HL-60 (cell line): Measurements from ENCODE around the gene SNRK.

Experiments used
- DNase-seq, 2 experiments: peaks; one replicate each; pipeline ENCODE4 v3.0.0-alpha.2; 2010 to 2020; ENCODE audit warnings: low read depth in 1 of 2, low spot score in 1 of 2
- H3K27ac ChIP-seq: fragments of 250-450 bp; sonication (Bioruptor Pico); replicated peaks from 2 replicates; pipeline ENCODE4 v1.5.1; 2020; ENCODE audit warnings: mild to moderate bottlenecking, moderate library complexity
- H3K27me3 ChIP-seq: fragments of 250-450 bp; sonication (Bioruptor Pico); 2 replicates; pipeline ENCODE4 v1.5.1; 2021; ENCODE audit warnings: mild to moderate bottlenecking, moderate library complexity; ENCODE audit not compliant: insufficient read depth, poor library complexity, severe bottlenecking
- H3K4me3 ChIP-seq: replicated peaks from 2 replicates; pipeline ENCODE4 v1.5.1; 2011; ENCODE audit warnings: mild to moderate bottlenecking, control low read depth, low read length; ENCODE audit not compliant: insufficient read depth
- CTCF ChIP-seq: IDR thresholded peaks from one replicate; pipeline ENCODE4 v1.5.1; 2011; ENCODE audit warnings: low read length, control low read depth, inconsistent platforms; ENCODE audit not compliant: insufficient read depth
- GABPA ChIP-seq: IDR thresholded peaks from 2 replicates; pipeline ENCODE4 v1.6.1; 2012; ENCODE audit warnings: low read depth
- POLR2AphosphoS5 ChIP-seq: IDR thresholded peaks from 2 replicates; pipeline ENCODE4 v1.6.1; 2012; ENCODE audit warnings: low read depth
- SPI1 ChIP-seq: IDR thresholded peaks from 2 replicates; pipeline ENCODE4 v1.6.1; 2012; ENCODE audit warnings: low read depth, mild to moderate bottlenecking, borderline replicate concordance
- TF ChIP-seq, protein P1 (sequence below): IDR thresholded peaks from 2 replicates; pipeline ENCODE4 v1.6.1; 2012; ENCODE audit warnings: low read depth; ENCODE audit not compliant: insufficient replicate concordance

SNRK gene

GRCh38 chr3:43268636-43269035 lies 17.7 kb upstream of the SNRK start:
- Histone ChIP-seq H3K4me3 (no peak overlapping the region), H3K27me3 (no peaks in the 10 kb centered on the region), H3K27ac (no peak overlapping the region)
- DNase-seq: no peak
- TF ChIP-seq POLR2AphosphoS5 (no peak), SPI1 (no peak), CTCF (no peak), GABPA (no peak)
- TF ChIP-seq, protein P1, sequence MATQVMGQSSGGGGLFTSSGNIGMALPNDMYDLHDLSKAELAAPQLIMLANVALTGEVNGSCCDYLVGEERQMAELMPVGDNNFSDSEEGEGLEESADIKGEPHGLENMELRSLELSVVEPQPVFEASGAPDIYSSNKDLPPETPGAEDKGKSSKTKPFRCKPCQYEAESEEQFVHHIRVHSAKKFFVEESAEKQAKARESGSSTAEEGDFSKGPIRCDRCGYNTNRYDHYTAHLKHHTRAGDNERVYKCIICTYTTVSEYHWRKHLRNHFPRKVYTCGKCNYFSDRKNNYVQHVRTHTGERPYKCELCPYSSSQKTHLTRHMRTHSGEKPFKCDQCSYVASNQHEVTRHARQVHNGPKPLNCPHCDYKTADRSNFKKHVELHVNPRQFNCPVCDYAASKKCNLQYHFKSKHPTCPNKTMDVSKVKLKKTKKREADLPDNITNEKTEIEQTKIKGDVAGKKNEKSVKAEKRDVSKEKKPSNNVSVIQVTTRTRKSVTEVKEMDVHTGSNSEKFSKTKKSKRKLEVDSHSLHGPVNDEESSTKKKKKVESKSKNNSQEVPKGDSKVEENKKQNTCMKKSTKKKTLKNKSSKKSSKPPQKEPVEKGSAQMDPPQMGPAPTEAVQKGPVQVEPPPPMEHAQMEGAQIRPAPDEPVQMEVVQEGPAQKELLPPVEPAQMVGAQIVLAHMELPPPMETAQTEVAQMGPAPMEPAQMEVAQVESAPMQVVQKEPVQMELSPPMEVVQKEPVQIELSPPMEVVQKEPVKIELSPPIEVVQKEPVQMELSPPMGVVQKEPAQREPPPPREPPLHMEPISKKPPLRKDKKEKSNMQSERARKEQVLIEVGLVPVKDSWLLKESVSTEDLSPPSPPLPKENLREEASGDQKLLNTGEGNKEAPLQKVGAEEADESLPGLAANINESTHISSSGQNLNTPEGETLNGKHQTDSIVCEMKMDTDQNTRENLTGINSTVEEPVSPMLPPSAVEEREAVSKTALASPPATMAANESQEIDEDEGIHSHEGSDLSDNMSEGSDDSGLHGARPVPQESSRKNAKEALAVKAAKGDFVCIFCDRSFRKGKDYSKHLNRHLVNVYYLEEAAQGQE: no peak

- Histone ChIP-seq H3K27me3 (no peaks in the 10 kb centered on the region), H3K4me3 (no peak overlapping the region), H3K27ac (no peak overlapping the region)
- TF ChIP-seq CTCF (no peak), POLR2AphosphoS5 (no peak), SPI1 (no peak), GABPA (no peak)
- TF ChIP-seq, protein P1: no peak
- no peak for DNase-seq
These were observed 16.3 kb upstream of the SNRK start for GRCh38 chr3:43270078-43270477.

DNA sequence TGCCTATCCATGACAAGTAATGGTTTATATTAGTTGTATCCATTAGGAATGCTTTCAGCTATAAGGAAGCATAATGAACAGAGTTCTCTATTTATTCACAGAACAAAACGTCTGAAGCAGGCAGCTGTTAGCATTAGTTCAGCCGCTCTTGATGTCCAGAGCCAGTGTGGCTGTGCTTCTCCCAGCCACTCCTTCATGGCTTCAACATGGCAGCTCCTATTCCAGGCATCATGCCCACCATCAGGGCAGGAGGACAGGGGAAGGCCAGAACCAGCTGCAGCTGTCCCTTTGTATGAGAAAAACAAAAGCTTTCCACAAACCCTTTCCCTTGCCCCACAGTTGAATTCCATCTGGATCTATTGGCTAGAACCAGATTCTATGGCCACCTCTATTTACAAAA lies 12.9 kb upstream of the SNRK start:
- no peak for DNase-seq
- Histone ChIP-seq H3K27ac (no peak overlapping the region), H3K4me3 (no peak overlapping the region), H3K27me3 (no peaks in the 10 kb centered on the region)
- no peak for TF ChIP-seq SPI1
- TF ChIP-seq GABPA: no peak
- TF ChIP-seq, protein P1: no peak
- no peak for TF ChIP-seq POLR2AphosphoS5
- TF ChIP-seq CTCF: no peak
